Testis (tissue), 2 donors: ENCODE results near the gene IRX2.

Source experiments
- CTCF ChIP-seq, 3 experiments: fragments of 450-650 bp in 2 of 3; fragments of 200-600 bp in 1 of 3; sonication (generic) in 1 of 3; IDR thresholded peaks; one replicate each; pipeline ENCODE4 v1.5.1; 2016 to 2019; ENCODE audit warnings: antibody characterized with exemption in 3 of 3, mild to moderate bottlenecking in 2 of 3, moderate library complexity in 1 of 3
- POLR2A ChIP-seq: fragments of 450-650 bp; IDR thresholded peaks from one replicate; pipeline ENCODE4 v1.6.1; 2017; ENCODE audit warnings: antibody characterized with exemption, mild to moderate bottlenecking, moderate library complexity

GRCh38 chr5:2764581-2764980 lies 13.1 kb upstream of the IRX2 start:
- no peak for TF ChIP-seq CTCF (IDR thresholded peaks at IDR 0.05)
- no peak for TF ChIP-seq POLR2A
